ENCODE measurements around the gene FAM53A.

- TF ChIP-seq POLR2A (IDR thresholded peaks at IDR 0.05; ENCODE audit: low read length) (no peak), GATA1 (IDR thresholded peaks at IDR 0.05; ENCODE audit: low read depth, low read length) (no peak)
These were observed 73.2 kb downstream of the FAM53A start for GRCh38 chr4:1610791-1611500.

Data from erythroblast (primary cell).